GM21619 (cell line): Measurements from ENCODE around the gene R3HDM4.

Source experiments
- ATAC-seq: cut with Tn5 transposase; IDR thresholded peaks from one replicate; pipeline ENCODE4 v1.9.1; 2021; ENCODE audit not compliant: unreplicated experiment

R3HDM4 gene

DNA sequence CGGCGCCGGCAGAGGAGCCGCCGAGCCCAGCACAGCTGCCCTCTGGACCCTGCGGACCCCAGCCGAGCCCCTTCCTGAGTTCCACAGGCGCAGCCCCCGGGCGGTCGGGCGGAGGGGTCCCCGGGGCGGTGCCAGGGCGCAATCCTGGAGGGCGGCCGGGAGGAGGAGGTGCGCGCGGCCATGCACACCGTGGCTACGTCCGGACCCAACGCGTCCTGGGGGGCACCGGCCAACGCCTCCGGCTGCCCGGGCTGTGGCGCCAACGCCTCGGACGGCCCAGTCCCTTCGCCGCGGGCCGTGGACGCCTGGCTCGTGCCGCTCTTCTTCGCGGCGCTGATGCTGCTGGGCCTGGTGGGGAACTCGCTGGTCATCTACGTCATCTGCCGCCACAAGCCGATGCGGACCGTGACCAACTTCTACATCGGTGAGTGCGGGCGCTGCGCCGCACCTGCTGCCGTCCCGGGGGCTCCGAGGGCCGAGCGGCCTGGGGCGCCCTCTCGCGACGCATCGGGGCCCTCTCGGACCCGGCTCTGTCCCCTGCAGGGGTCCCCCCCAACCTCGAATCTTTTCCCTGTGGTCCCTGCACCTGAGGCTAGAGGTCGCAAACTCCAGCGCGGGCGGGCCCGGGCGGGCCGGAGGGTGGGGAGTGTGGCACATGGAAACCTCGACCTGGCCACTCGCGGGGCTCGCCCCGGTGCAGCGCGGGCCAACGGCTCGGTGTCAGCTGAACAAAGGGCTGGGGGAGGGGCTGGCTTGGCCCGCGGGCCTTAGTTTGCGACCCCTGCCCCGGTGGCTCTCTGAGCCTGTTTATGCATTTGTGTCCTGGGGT lies 4.5 kb upstream of the R3HDM4 start, which contains the start of gene KISS1R:
Gene KISS1R, plus strand, starts transcription at position 11 of the 829 bp plus-strand sequence. Its CDS starts 170 bp downstream, at position 181.
- no peak for ATAC-seq

DNA sequence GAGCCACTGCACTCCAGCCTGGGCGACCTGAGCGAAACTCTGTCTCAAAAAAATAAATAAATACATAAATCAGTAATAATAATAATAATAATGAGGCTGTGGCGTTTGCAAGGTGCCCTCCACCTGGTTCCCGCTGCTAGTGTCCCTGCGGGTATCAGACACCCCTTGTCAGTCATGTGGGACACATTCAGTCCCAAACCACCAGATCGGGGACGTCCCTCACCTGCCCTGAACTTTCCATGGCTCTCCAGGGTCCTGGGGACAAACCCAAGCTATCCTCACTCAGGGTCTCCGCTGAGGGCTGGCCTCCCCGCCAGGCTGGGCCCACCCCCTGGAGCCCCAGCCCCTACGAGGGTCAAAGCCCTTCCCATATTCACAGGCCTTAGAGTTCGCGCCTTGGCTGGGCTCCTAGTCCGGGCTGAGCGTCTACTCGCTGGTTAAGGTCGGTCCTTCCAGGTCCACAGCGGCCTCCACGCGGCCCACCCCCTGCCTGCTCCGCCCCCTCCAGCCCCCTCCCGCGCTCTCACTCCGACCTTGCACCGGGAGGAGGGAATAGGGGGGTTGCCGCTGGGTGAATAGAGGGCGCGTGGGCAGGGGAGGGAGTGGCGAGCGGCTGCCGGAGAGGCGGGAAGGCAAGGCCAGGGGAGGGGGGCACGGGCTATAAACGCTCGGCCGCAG lies 3.8 kb upstream of the R3HDM4 start:
- no peak for ATAC-seq

- no peak for ATAC-seq
These were observed 589 bp downstream of the R3HDM4 start for GRCh38 chr19:912181-913079.

DNA sequence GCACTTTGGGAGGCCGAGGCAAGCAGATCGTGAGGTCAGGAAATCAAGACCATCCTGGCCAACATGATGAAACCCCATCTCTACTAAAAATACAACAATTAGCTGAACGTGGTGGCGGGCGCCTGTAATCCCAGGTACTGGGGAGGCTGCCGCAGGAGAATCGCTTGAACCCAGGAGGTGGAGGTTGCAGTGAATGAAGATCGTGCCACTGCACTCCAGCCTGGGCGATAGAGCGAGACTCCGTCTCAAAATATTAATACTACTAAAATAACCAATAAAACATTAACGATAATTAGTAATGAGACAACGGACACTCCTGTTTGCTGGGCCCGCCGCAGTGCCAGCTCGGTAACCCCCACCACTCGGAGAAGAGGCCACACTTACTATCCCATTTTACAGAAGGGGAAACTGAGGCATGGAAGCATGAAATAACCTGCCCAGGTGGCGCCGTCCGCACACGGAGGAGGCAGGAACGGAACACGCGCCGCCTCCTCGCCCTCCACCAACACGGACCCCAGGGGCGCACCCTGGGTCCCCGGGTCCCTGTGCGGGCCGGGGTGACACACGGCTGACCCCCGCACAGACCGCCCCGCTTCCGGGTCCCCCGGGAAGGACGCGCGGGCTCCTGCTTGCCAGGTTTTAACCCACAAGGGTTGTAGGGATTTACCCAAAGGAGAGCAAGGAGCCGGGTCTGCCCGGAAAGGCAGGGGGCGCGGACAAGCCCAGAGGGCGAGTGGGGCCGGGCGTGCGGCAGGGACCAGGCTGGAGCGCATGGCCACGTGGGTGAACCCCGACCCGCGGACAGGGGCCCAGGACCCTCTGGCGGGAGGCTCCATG lies 1.6 kb downstream of the R3HDM4 start:
- no peak for ATAC-seq

- ATAC-seq: no peak
These were observed 5.7 kb downstream of the R3HDM4 start for GRCh38 chr19:907183-907853.

DNA sequence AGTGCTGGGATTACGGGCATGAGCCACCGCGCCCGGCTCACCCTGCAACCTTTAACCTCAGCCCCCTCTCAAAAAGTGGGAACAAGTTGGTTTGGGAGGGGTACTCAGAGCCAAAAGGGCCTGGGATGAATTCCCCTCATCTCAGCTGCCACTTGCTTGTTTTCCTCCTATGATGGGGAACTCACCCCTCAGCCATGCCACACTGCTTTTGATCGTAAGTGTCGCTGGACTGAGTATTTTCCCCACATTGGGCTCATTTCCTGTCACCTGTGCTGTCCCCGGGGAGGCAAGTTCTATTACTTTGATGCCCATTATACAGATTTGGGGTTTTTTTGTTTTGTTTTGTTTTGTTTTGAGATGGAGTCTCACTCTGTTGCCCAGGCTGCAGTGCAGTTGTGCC lies 6.5 kb downstream of the R3HDM4 start:
- no peak for ATAC-seq

- ATAC-seq: no peak
These were observed 8.5 kb downstream of the R3HDM4 start for GRCh38 chr19:904545-904944.

DNA sequence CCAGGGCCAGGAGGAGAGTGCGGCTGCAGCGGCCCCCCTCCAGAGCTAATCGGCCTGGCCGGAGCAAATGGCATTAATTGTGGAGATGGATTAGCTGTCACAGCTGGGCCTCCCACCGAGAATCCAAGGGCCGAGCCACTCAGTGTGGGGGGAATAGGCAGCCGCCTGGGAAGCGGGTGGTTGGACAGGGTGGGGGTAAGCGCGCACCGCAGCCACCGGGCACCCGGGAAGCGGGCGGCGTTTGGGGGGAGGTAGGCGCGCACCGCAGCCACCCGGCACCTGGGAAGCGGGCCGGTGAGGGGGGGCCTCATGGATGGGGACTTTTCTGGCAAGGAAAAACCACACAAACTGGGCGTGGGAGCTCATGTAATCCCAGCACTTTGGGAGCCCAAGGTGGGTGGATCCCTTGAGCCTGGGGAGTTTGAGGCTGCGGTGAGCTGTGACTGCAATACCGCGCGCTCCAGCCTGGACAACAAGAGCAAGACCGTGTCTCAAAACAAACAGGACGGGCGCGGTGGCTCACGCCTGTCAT lies 9.7 kb downstream of the R3HDM4 start:
- no peak for ATAC-seq

DNA sequence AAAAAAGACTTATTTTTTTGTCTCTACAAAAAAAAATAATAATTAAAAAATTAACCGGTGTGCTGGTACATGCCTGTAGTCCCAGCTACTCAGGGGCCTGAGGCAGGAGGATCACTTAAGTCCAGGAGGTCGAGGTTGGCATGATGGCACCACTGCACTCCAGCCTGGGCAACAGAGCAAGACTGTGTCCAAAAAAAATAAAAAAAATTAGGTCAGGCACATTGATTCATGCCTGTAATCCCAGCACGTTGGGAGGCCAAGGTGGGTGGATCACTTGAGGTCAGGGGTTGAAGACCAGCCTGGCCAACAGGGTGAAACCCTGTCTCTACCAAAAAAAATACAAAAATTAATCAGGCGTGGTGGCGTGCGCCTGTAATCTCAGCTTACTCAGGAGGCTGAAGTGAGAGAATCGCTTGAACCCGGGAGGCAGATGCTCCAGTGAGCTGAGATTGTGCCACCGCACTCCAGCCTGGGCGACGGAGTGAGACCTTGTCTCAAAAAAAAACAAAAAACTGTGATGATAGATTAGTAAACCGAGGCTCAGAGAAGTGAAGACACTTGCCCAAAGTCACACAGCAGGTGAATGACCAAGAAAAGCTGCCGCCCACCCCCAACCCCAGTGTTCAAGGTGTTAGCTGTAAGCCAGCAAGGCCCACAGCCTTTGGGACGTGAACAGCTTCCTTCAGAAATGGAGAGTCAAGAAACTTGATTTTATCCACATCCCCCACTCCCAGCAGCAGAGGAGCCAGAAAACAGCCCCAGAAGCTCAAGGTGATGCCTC lies 10.4 kb downstream of the R3HDM4 start:
- ATAC-seq: no peak

GRCh38 chr19:902093-902370 lies 11.0 kb downstream of the R3HDM4 start:
- ATAC-seq: no peak

DNA sequence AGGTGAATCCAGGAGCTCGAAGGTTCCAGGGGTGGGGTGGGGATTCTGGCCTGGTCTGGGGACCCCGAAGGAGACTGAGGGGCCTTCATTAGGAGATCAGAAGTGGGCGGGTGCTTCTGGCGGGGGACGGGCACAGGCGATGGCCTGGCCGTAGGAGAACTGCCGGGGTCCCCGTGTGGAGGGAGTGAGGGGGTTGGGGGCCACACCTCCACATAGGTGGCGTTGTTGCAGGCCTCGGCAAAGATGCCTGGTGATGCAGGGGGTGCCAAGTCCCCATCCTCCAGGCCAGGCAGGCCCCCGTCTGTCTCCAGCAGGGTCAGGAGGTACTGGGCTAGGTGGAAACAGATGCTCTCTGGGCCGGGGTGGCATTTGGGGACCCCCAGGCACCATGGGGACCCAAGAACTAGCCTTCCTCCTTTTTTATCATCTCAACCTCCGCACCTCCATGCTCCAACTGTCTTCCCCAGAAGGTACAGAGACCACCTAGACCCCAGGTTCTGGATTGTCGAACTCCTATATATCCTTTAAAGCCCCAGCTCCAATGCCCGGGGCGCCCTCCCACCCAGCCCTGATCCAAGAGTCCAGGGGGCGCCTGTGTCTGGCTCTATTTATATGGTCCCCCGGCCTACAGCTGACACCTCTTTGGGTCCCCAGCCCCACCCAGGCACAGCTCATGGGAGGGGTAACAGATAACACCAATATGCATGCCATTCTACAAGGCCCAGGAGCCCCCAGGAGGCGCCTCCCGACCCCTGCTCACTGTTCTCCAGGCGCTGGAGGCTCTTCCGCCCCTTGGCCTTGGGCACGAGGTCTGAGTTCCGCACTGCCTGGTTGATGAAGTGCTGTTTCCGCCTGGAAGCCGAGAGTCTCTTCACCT lies 11.6 kb downstream of the R3HDM4 start:
- no peak for ATAC-seq

- no peak for ATAC-seq
These were observed 12.5 kb downstream of the R3HDM4 start for GRCh38 chr19:900302-901111.

GRCh38 chr19:900043-900301 lies 13.0 kb downstream of the R3HDM4 start:
- ATAC-seq: no peak

- ATAC-seq: no peak
These were observed 13.5 kb downstream of the R3HDM4 start for GRCh38 chr19:899336-900042.

GRCh38 chr19:898663-899062 lies 14.4 kb downstream of the R3HDM4 start:
- ATAC-seq: no peak

- ATAC-seq: no peak
These were observed 15.5 kb downstream of the R3HDM4 start for GRCh38 chr19:897442-898039.

DNA sequence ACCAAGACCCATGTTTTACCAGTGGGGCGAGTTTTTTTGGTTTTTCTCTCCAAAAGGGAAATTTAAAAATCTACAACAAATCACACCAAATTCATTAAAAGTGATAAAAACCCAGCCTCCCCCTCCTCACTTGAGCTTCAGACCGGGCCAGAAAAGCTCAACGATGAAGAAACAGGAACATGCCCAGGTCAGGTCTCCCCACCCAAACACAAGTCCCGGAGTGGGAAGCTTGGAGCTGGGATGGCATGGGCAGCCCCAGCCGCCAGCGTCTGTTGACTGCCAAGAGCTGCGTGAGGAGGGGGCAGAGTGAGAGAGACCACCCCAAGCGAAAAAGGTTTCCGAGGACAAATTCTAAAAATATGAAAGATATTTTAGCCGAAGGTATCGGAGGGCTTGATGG lies 16.0 kb downstream of the R3HDM4 start:
- no peak for ATAC-seq
